GM13977 (cell line): ENCODE data around the gene ALDH3B2.

Source experiments
- DNase-seq: peaks from one replicate; pipeline ENCODE4 v3.0.0; 2012; ENCODE audit warnings: low spot score
- CTCF ChIP-seq: IDR thresholded peaks from 2 replicates; pipeline ENCODE4 v1.5.1; 2012; ENCODE audit warnings: mild to moderate bottlenecking, control low read depth; ENCODE audit not compliant: insufficient read depth; ENCODE audit errors: extremely low read depth, missing control alignments
- in situ Hi-C: fragments of 300-500 bp; cut with MboI; formaldehyde crosslinking; loops from one replicate; pipeline ENCODE4 v1.12.0; 2022; ENCODE audit warnings: low sequenced_read_pairs, low pct_unique_long_range_greater_than_20kb, mixed read lengths, inconsistent platforms; ENCODE audit not compliant: unreplicated experiment

Gene ALDH3B2

GRCh38 chr11:67644472-67645418, 29.7 kb downstream of the ALDH3B2 start:
- no peak for DNase-seq
- in situ Hi-C loops, result no loop called here

GRCh38 chr11:67644042-67644441, 30.4 kb downstream of the ALDH3B2 start:
- DNase-seq, result no peak
- TF ChIP-seq CTCF, result peak; percentile 36
- in situ Hi-C loops, result no loop called here

More at GRCh38 chr11:67644472-67645418, 29.7 kb downstream of the ALDH3B2 start:
- no peak for TF ChIP-seq CTCF

- DNase-seq, result no peak
- in situ Hi-C loops, result no loop called here
- TF ChIP-seq CTCF, result no peak
Measured at GRCh38 chr11:67642173-67643120, 32.0 kb downstream of the ALDH3B2 start.

- TF ChIP-seq CTCF, result no peak
Measured at GRCh38 chr11:67641338-67642172, 32.9 kb downstream of the ALDH3B2 start.

GRCh38 chr11:67640758-67641337, 33.6 kb downstream of the ALDH3B2 start:
- DNase-seq, result no peak
- no peak for TF ChIP-seq CTCF
- in situ Hi-C loops, result no loop called here

More at GRCh38 chr11:67641338-67642172, 32.9 kb downstream of the ALDH3B2 start:
- no peak for DNase-seq
- in situ Hi-C loops, result no loop called here
